Stimulated activated CD8-positive, alpha-beta memory T cell treated with anti-CD3 and anti-CD28 coated beads, Interleukin-4, amount 100 ng/mL, for 24 hours (primary cell): ENCODE measurements around the gene TMEM214.
A peak's percentile ranks its signal among the peaks of the same experiment; 100 is the strongest.

Experiments used
- DNase-seq: peaks from one replicate; pipeline ENCODE4 v3.0.0-alpha.2; 2020; ENCODE audit warnings: low read depth

The TMEM214 gene

DNA sequence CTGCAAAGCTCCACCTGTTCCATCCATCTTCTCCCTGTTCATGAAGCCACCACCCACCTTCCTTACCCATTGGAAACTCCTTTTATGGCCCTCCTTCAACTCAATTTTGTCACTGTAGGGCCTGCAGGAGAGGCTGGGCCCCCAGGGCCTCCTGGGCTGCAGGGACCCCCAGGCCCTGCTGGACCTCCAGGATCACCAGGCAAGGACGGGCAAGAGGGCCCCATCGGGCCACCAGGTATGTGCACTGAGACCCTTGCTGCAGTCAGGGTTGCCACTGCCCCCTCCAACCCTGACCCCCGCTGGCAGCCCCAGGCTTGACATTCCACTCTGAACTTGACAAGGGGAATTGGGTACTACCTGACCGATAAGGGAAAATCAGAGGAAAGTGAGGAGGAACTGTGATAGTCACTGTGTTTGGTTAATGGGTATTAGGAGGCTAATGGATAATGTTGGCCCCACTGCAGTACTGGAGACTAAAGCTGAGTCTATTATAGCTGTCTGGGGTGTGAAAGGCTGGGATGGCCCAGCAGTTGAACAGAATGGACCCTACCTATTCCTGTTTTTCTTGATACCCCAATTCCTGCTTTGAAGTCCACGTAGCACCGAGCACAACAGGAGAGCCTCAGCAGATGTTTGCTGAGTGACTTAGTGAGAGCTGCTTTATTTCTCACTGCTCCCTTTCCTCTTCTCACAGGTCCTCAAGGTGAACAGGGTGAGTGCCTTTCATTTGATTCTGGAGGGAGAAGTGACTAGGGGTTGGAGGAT lies 51.7 kb downstream of the TMEM214 start:
- no peak for DNase-seq

DNA sequence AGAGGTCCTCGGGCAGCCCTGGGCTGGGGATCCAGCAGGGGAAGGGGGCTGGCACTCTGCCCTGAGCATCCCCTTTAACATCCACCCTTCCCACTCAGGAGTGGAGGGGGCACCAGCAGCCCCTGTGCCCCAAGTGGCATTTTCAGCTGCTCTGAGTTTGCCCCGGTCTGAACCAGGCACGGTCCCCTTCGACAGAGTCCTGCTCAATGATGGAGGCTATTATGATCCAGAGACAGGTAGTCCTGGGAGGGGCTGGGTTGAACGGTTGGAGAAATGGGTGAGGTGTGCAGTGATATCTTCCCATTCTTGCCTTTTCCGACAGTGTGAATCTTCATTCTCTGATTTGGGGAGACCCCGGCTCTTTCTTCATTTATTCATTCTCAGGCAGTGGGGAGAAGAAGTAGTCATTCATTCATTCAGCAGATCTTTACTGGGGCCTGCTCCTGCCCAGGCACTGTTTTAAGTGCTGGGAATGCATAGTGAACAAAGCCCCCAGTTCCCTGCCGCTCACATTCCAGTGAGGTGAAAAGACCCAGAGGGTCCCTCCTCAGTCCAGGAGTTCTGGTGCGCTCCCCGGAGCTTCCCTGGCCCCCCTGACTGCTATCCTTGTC lies 52.4 kb downstream of the TMEM214 start:
- DNase-seq: no peak

- DNase-seq: no peak
Observed at GRCh38 chr2:27085673-27086089, 52.9 kb downstream of the TMEM214 start.

DNA sequence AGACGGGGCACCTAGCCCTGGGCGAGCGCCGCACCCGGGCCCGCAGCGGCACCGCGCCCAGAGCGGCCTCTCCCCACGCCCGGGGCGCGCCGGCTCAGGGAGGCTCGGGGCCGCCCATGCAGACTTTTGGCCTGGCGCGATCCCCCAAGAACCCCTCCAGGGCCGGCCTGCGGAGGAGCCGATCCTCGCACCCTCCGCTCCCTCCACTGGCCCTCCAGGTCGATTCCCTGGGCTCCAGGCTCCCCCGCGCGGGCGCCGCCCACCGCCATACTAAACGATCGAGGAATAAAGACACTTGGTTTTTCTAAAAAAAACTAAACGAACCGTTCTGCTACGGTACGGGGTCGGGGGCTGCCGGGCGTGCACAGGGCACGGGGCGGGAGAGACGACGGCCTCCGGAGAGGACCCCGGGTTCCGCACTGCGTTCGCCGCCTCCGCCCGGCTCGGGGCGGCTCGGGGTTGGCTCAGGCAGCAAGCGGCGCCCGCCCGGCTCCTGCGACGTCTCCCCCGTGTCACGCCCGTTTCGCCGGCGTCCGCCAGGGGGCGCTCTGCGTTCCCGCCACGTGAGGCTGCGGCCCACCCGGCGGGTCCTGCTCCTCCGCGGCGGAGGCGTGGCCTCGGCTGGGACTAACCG lies 53.4 kb downstream of the TMEM214 start:
- DNase-seq: peak; percentile 98

GRCh38 chr2:27086724-27087593 lies 54.2 kb downstream of the TMEM214 start, which contains the start of gene KHK:
Gene KHK, plus strand, starts transcription at chr2:27086772. Its CDS starts 488 bp downstream, at chr2:27087260.
- DNase-seq: no peak

DNA sequence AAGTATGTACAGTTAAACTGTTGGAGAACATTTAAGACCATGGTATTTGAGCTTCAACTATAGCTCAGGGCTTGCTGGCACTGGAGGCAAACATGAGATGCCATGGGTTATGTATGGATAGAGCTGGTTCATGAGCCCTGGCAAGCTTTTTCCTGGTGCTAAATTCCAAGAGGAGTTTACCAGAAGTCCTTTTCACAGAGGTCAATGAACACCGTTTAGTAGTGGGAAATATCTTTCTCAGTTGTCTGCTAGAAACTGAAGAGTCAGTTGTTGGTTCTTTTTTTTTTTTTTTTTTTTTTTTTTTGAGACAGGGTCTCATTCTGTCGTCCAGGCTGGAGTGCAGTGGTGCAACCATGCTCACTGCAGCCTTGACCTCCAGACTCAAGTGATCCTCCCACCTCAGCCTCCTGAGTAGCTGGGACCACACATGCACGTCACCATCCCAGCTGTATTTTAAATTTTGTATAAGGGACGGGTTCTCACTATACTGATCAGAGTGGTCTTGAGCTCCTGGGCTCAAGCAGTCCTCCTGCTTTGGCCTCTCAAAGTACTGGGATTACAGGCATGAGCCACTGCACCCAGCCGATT lies 55.2 kb downstream of the TMEM214 start:
- DNase-seq: no peak

DNA sequence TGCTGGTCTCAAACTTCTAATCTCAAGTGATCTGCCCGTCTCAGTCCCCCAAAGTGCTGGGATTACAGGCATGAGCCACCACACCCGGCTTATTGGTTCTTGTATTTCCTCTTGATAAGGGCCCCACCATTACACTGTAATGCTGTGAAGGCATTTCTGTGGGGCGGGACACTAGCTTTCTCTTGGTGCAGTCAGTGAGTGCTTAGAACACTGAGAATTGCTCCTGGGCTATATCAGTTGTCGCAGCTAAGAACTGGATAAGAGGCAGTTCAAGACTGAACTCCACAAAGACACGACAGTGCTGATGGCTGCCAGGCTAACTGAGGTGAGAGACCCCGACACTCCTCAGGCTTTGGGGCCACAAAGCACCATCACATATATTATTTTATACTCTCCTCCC lies 55.9 kb downstream of the TMEM214 start:
- no peak for DNase-seq

GRCh38 chr2:27089111-27089954 lies 56.6 kb downstream of the TMEM214 start:
- DNase-seq: no peak
